T-cell (primary cell): ENCODE measurements around the gene JMJD7. TPM values are rescaled to one million over a fixed set of nuclear protein-coding genes. Genes with fewer than 3 reads are reported as not detected.

Source experiments
- ATAC-seq, 4 experiments: fragments of 200-7000 bp in 3 of 4; fragments of 150-1000 bp in 1 of 4; cut with Tn5 transposase; replicated peaks in 1 of 4; 1 replicate in 3 of 4; 2 replicates in 1 of 4; pipeline ENCODE4 v1.10.0; 2021; ENCODE audit warnings: moderate library complexity in 3 of 4, mild to moderate bottlenecking in 2 of 4, moderate number of reproducible peaks in 1 of 4
- CTCF ChIA-PET, 2 donors: fragments of 300-600 bp; sonication (Branson Sonifier 250); formaldehyde crosslinking; loops; one replicate each; lab custom pipeline; 2022; ENCODE audit warnings: antibody characterized with exemption in 2 of 2; lab: Charles Lee
- POLR2A ChIA-PET, 2 donors: fragments of 300-600 bp; sonication (Branson Sonifier 250); formaldehyde crosslinking; loops; one replicate each; lab custom pipeline; 2022; ENCODE audit warnings: antibody characterized with exemption in 2 of 2; lab: Charles Lee
- DNase-seq, 35 experiments: peaks; one replicate each; pipeline versions ENCODE4 v3.0.0 to v3.0.0-alpha.2; 2013 to 2023
- H3K27ac ChIP-seq: one replicate; pipeline ENCODE4 v1.5.1; 2013; ENCODE audit warnings: low read length
- H3K27me3 ChIP-seq, 2 experiments: replicated peaks in 1 of 2; 1 replicate in 1 of 2; 2 replicates in 1 of 2; pipeline versions ENCODE4 v1.6.1 to v1.7.0; 2013; ENCODE audit warnings: low read length in 1 of 2, mixed read lengths in 1 of 2; ENCODE audit not compliant: control insufficient read depth in 2 of 2, insufficient read depth in 2 of 2; ENCODE audit errors: extremely low read depth in 1 of 2
- H3K36me3 ChIP-seq, 2 donors: 1 replicate in 1 of 2; 2 replicates in 1 of 2; pipeline versions ENCODE4 v1.6.1 to v1.7.0; 2013; ENCODE audit warnings: low read length in 1 of 2; ENCODE audit not compliant: control insufficient read depth in 2 of 2, insufficient read depth in 1 of 2; ENCODE audit errors: extremely low read depth in 1 of 2
- H3K4me1 ChIP-seq, 2 experiments: 1 replicate in 1 of 2; 2 replicates in 1 of 2; pipeline versions ENCODE4 v1.6.1 to v1.7.0; 2013; ENCODE audit warnings: low read length in 2 of 2, mixed read lengths in 1 of 2; ENCODE audit not compliant: insufficient read depth in 2 of 2, control insufficient read depth in 1 of 2; ENCODE audit errors: extremely low read depth in 1 of 2
- H3K4me3 ChIP-seq, 2 donors: 1 replicate in 1 of 2; 2 replicates in 1 of 2; pipeline versions ENCODE4 v1.5.1 to v1.7.0; 2013; ENCODE audit warnings: mild to moderate bottlenecking in 2 of 2, low read length in 1 of 2, moderate library complexity in 1 of 2; ENCODE audit not compliant: control insufficient read depth in 1 of 2; ENCODE audit errors: extremely low read depth in 1 of 2
- H3K9me3 ChIP-seq: 2 replicates; pipeline ENCODE4 v1.7.0; 2013
- H3K27ac Mint-ChIP-seq, 2 donors: one replicate each; pipeline ENCODE4 v1.8.0; 2020 to 2021; ENCODE audit warnings: mild to moderate bottlenecking in 2 of 2, mixed read lengths in 2 of 2
- H3K27me3 Mint-ChIP-seq, 2 donors: one replicate each; pipeline ENCODE4 v1.8.0; 2021 to 2022; ENCODE audit warnings: mixed read lengths in 2 of 2
- H3K36me3 Mint-ChIP-seq: one replicate; pipeline ENCODE4 v1.8.0; 2021; ENCODE audit warnings: mixed read lengths
- H3K4me1 Mint-ChIP-seq, 3 donors: one replicate each; pipeline ENCODE4 v1.8.0; 2020 to 2022; ENCODE audit warnings: mixed read lengths in 3 of 3, mild to moderate bottlenecking in 1 of 3
- H3K4me3 Mint-ChIP-seq, 3 donors: one replicate each; pipeline ENCODE4 v1.8.0; 2020 to 2022; ENCODE audit warnings: mild to moderate bottlenecking in 3 of 3, mixed read lengths in 3 of 3, moderate library complexity in 3 of 3
- H3K9me3 Mint-ChIP-seq, 3 donors: one replicate each; pipeline ENCODE4 v1.8.0; 2020 to 2022; ENCODE audit warnings: mixed read lengths in 3 of 3
- WGBS: methylation state at CpG from one replicate; pipeline ENCODE4 v1.1.5; 2013; ENCODE audit warnings: missing lambda C conversion rate; ENCODE audit not compliant: insufficient coverage; 5-methylcytosine and 5-hydroxymethylcytosine counted together
- total RNA-seq, 35 experiments: library from RNA in 6 of 35; stranded (reverse) in 6 of 35; fragments of 120-200 nt in 1 of 35; gene quantifications; one replicate each; pipeline versions ENCODE4 v1.2.1 to v1.2.4 and lab custom pipeline; 2013 to 2026

JMJD7 gene
- total RNA-seq, 5 donors from 2014 or later (not counting 1 experiment from before 2014, with no cell fraction given): 35.8 to 72.7 (median 45.3) TPM

GRCh38 chr15:41834096-41834495 lies 6.2 kb downstream of the JMJD7 start:
- ChIA-PET CTCF (no interaction called here), POLR2A (interaction anchor here in 1 of 2 donors (0.6 kb wide), 1 partner anchor 372 kb away, joined by 3 read pairs; no protein-coding TSS in a partner anchor)
- Mint-ChIP-seq H3K27me3 (no peaks in the 10 kb centered on the region), H3K36me3 (peaks cover 14% of the 10 kb centered on the region), H3K4me1 (peaks cover 51 to 56% (median 56%) of the 10 kb centered on the region in 3 donors), H3K4me3 (no peak overlapping the region), H3K9me3 (no peaks in the 10 kb centered on the region), H3K27ac (no peak overlapping the region)
- peaks cover 14 to 59% of the 10 kb centered on the region in 2 experiments for H3K4me1 ChIP-seq
- DNase-seq (no peak), ATAC-seq (no peak)
- WGBS: 100% methylated on average over 2 of the region's 3 CpGs
- peaks cover 10 to 45% of the 10 kb centered on the region in 2 donors for H3K36me3 ChIP-seq
- H3K9me3 ChIP-seq: no peaks in the 10 kb centered on the region
- no peak overlapping the region for H3K4me3 ChIP-seq
- no peak overlapping the region for H3K27ac ChIP-seq
- no peaks in the 10 kb centered on the region for H3K27me3 ChIP-seq

- DNase-seq: no peak
- no peak overlapping the region for H3K4me3 ChIP-seq
- peaks cover 10 to 51% of the 10 kb centered on the region in 2 donors for H3K36me3 ChIP-seq
- no peaks in the 10 kb centered on the region for H3K9me3 ChIP-seq
- peaks cover 14% of the 10 kb centered on the region for H3K36me3 Mint-ChIP-seq
- ChIA-PET CTCF (no interaction called here), POLR2A (no interaction called here)
- no peak for ATAC-seq
- peaks cover 35 to 42% (median 37%) of the 10 kb centered on the region in 3 donors for H3K4me1 Mint-ChIP-seq
- 64% methylated on average over 5 of the region's 6 CpGs for WGBS
- no peaks in the 10 kb centered on the region for H3K27me3 ChIP-seq
- no peak overlapping the region for H3K4me3 Mint-ChIP-seq
- no peaks in the 10 kb centered on the region for H3K27me3 Mint-ChIP-seq
- peaks cover 13 to 40% of the 10 kb centered on the region in 2 experiments for H3K4me1 ChIP-seq
- H3K27ac Mint-ChIP-seq: no peak overlapping the region
- H3K9me3 Mint-ChIP-seq: no peaks in the 10 kb centered on the region
- no peak overlapping the region for H3K27ac ChIP-seq
These were observed 8.2 kb downstream of the JMJD7 start for GRCh38 chr15:41836073-41836472.

GRCh38 chr15:41836713-41837454 lies 9.0 kb downstream of the JMJD7 start:
- H3K27me3 ChIP-seq: no peaks in the 10 kb centered on the region
- ATAC-seq: no peak
- H3K27me3 Mint-ChIP-seq: no peaks in the 10 kb centered on the region
- H3K4me3 ChIP-seq: no peak overlapping the region
- POLR2A ChIA-PET: interaction anchor here in 1 of 2 donors (0.7 kb wide), 1 partner anchor 210 kb away, joined by 4 read pairs; no protein-coding TSS in a partner anchor
- peaks cover 11% of the 10 kb centered on the region for H3K36me3 Mint-ChIP-seq
- H3K9me3 Mint-ChIP-seq: no peaks in the 10 kb centered on the region
- H3K9me3 ChIP-seq: no peaks in the 10 kb centered on the region
- H3K4me1 ChIP-seq: peaks cover 7 to 32% of the 10 kb centered on the region in 2 experiments
- peaks cover 10 to 56% of the 10 kb centered on the region in 2 donors for H3K36me3 ChIP-seq
- DNase-seq: no peak
- no peak overlapping the region for H3K27ac ChIP-seq
- no peak overlapping the region for H3K27ac Mint-ChIP-seq
- H3K4me3 Mint-ChIP-seq: no peak overlapping the region
- CTCF ChIA-PET: no interaction called here
- H3K4me1 Mint-ChIP-seq: peaks cover 27 to 34% (median 29%) of the 10 kb centered on the region in 3 donors
- WGBS: 98% methylated on average over 19 of the region's 23 CpGs

- Histone ChIP-seq H3K4me1 (peaks cover 0 to 19% of the 10 kb centered on the region in 2 experiments), H3K36me3 (peaks cover 13 to 60% of the 10 kb centered on the region in 2 donors), H3K9me3 (no peaks in the 10 kb centered on the region), H3K27ac (no peak within 1 kb of the TSS), H3K4me3 (no peak within 1 kb of the TSS), H3K27me3 (no peaks in the 10 kb centered on the region)
- H3K27me3 Mint-ChIP-seq: no peaks in the 10 kb centered on the region
- POLR2A ChIA-PET: interaction anchor here in 1 of 2 donors (0.6 kb wide), 1 partner anchor 201 kb away, joined by 4 read pairs; no protein-coding TSS in a partner anchor
- H3K9me3 Mint-ChIP-seq: no peaks in the 10 kb centered on the region
- no peak for DNase-seq
- H3K4me1 Mint-ChIP-seq: peaks cover 14 to 18% (median 16%) of the 10 kb centered on the region in 3 donors
- ATAC-seq: no peak
- H3K4me3 Mint-ChIP-seq: no peak within 1 kb of the TSS
- H3K36me3 Mint-ChIP-seq: peaks cover 4% of the 10 kb centered on the region
- CTCF ChIA-PET: interaction anchor here in 1 of 2 donors (0.6 kb wide), 1 partner anchor 130 kb away, joined by 3 read pairs; no protein-coding TSS in a partner anchor
- 91% methylated on average over 5 of the region's 6 CpGs for WGBS
- no peak within 1 kb of the TSS for H3K27ac Mint-ChIP-seq
These were observed 10.6 kb downstream of the JMJD7 start, which contains the start of gene PLA2G4B for GRCh38 chr15:41838400-41838897. PLA2G4B (plus strand) TSS chr15:41838847; CDS start chr15:41838914, 67 bp downstream.

- H3K27me3 Mint-ChIP-seq: no peaks in the 10 kb centered on the region
- peaks cover 4% of the 10 kb centered on the region for H3K36me3 Mint-ChIP-seq
- Histone ChIP-seq H3K4me3 (no peak overlapping the region), H3K27me3 (no peaks in the 10 kb centered on the region), H3K36me3 (peaks cover 26 to 68% of the 10 kb centered on the region in 2 donors), H3K27ac (no peak overlapping the region), H3K4me1 (peaks cover 0 to 8% of the 10 kb centered on the region in 2 experiments), H3K9me3 (no peaks in the 10 kb centered on the region)
- H3K4me3 Mint-ChIP-seq: no peak overlapping the region
- no peak for DNase-seq
- ChIA-PET CTCF (no interaction called here), POLR2A (no interaction called here)
- 83% methylated on average over 4 of the region's 16 CpGs for WGBS
- ATAC-seq: no peak
- H3K9me3 Mint-ChIP-seq: no peaks in the 10 kb centered on the region
- peaks cover 6 to 7% (median 6%) of the 10 kb centered on the region in 3 donors for H3K4me1 Mint-ChIP-seq
- no peak overlapping the region for H3K27ac Mint-ChIP-seq
These were observed 12.0 kb downstream of the JMJD7 start for GRCh38 chr15:41839781-41840491.

GRCh38 chr15:41840673-41841072 lies 12.8 kb downstream of the JMJD7 start:
- ATAC-seq (no peak), DNase-seq (no peak)
- no peak overlapping the region for H3K27ac Mint-ChIP-seq
- peaks cover 6% of the 10 kb centered on the region for H3K36me3 Mint-ChIP-seq
- no peaks in the 10 kb centered on the region for H3K9me3 Mint-ChIP-seq
- peaks cover 30 to 67% of the 10 kb centered on the region in 2 donors for H3K36me3 ChIP-seq
- no peak overlapping the region for H3K4me3 ChIP-seq
- H3K27ac ChIP-seq: no peak overlapping the region
- POLR2A ChIA-PET: no interaction called here
- H3K27me3 Mint-ChIP-seq: no peaks in the 10 kb centered on the region
- peaks cover under 1 to 3% (median 3%) of the 10 kb centered on the region in 3 donors for H3K4me1 Mint-ChIP-seq
- WGBS: 97% methylated on average over 14 of the region's 15 CpGs
- H3K9me3 ChIP-seq: no peaks in the 10 kb centered on the region
- H3K4me3 Mint-ChIP-seq: no peak overlapping the region
- peaks cover 0 to 4% of the 10 kb centered on the region in 2 experiments for H3K4me1 ChIP-seq
- CTCF ChIA-PET: no interaction called here
- no peaks in the 10 kb centered on the region for H3K27me3 ChIP-seq
